ENCODE data around the gene CDHR3.

Gene CDHR3

DNA sequence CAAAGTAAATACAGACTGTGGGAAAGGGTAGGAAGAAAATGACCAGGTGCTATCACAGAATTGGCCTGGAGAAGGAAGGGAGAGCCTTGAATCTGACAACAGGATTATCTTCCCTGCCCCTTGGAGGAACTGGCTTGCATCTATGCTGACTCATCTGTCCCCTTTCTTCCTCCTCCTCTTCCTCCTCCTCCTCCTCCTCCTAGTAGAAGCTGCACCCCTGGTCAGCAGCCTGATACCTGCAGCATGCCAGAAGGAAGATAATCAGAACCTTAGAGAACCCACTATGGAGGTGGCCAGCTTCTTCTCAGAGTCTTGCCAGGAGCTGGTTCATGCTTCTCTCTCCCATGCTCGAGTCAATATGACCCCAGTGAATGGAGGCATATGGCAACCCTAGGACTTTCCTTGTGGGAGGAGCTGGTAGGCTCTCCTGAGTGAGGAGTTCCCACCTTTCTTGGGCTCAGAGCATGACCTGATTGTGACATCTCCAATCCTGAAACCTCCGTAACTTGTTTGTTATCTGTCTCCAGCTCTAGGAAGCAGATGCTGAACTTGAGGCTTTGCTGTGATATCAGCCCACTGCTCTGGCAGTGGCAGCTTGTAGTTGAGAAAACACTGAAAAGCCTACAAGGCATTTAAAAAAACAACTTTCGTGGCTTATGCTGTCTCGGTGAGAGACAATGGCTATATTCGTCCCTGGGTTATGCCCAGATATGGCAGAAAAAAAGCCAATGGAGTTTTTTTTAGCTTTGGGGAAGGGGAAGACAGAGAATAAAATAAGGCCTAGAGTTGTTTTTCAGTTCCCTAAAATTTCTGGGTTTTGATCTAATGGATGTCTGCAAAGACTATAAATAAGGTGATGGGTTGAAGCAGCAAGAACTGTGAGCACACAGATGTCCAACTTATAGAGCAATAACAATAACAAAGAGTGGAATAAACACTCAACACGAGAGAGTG, 60.6 kb downstream of the CDHR3 start:
- Histone ChIP-seq H3F3A (ENCODE audit: low read depth) (no peaks in the 10 kb centered on the region), H3K36me3 (ENCODE audit: insufficient read depth, low read length) (no peaks in the 10 kb centered on the region), H3K9me2 (replicated peaks; ENCODE audit: low read depth, low read length) (no peaks in the 10 kb centered on the region), H3K4me3 (ENCODE audit: low read length, poor library complexity, severe bottlenecking) (no peak overlapping the region), H3K4me1 (ENCODE audit: insufficient read depth, low read length, poor library complexity, severe bottlenecking) (peaks cover 11% of the 10 kb centered on the region), H3K27me3 (ENCODE audit: insufficient read depth, low read length, poor library complexity, severe bottlenecking) (peaks cover 96% of the 10 kb centered on the region), H3K79me2 (ENCODE audit: insufficient read depth, low read length) (no peaks in the 10 kb centered on the region), H2AFZ (ENCODE audit: low read length) (no peak overlapping the region), H3K9me3 (ENCODE audit: insufficient read depth, low read depth, low read length) (no peaks in the 10 kb centered on the region), H4K20me1 (ENCODE audit: insufficient read depth, low read length, poor library complexity, severe bottlenecking) (no peaks in the 10 kb centered on the region), H3K4me2 (ENCODE audit: low read depth, low read length, poor library complexity, severe bottlenecking) (no peak overlapping the region), H3K9ac (ENCODE audit: low read depth, low read length, poor library complexity, severe bottlenecking) (no peak overlapping the region)
- TF ChIP-seq EZH2phosphoT487 (IDR thresholded peaks at IDR 0.05; ENCODE audit: borderline replicate concordance) (no peak), CTCF (conservative IDR thresholded peaks at IDR 0.05; ENCODE audit: low read length) (no peak)

DNA sequence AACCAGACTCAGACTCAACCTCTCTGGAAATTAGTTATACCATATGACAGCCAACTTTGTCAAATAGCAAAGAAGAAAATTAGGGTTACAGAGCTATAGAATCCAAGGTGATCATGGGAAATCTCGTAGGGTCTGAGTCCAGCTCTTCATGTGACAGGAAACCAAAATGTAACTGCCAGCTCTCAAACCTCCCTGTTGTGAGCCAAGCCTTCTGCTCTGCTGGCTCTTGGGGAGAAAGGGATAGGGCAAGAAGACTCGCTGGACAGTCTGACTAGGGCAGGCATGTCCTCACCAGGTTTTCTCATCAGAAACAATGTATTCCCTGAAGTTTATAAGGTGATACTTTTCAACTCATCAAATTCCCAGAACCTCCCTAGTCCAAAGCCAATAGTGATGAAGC, 63.0 kb downstream of the CDHR3 start:
- H3K4me1 ChIP-seq (ENCODE audit: insufficient read depth, low read length, poor library complexity, severe bottlenecking) = peaks cover 11% of the 10 kb centered on the region
- no peak overlapping the region for H2AFZ ChIP-seq (ENCODE audit: low read length)
- no peaks in the 10 kb centered on the region for H4K20me1 ChIP-seq (ENCODE audit: insufficient read depth, low read length, poor library complexity, severe bottlenecking)
- no peak overlapping the region for H3K4me2 ChIP-seq (ENCODE audit: low read depth, low read length, poor library complexity, severe bottlenecking)
- TF ChIP-seq CTCF (conservative IDR thresholded peaks at IDR 0.05; ENCODE audit: low read length) = no peak
- TF ChIP-seq EZH2phosphoT487 (IDR thresholded peaks at IDR 0.05; ENCODE audit: borderline replicate concordance) = no peak
- peaks cover 96% of the 10 kb centered on the region for H3K27me3 ChIP-seq (ENCODE audit: insufficient read depth, low read length, poor library complexity, severe bottlenecking)
- H3K9me3 ChIP-seq (ENCODE audit: insufficient read depth, low read depth, low read length) = no peaks in the 10 kb centered on the region
- H3K4me3 ChIP-seq (ENCODE audit: low read length, poor library complexity, severe bottlenecking) = no peak overlapping the region
- H3K9me2 ChIP-seq (replicated peaks; ENCODE audit: low read depth, low read length) = no peaks in the 10 kb centered on the region
- H3K79me2 ChIP-seq (ENCODE audit: insufficient read depth, low read length) = no peaks in the 10 kb centered on the region
- no peak overlapping the region for H3K9ac ChIP-seq (ENCODE audit: low read depth, low read length, poor library complexity, severe bottlenecking)
- H3F3A ChIP-seq (ENCODE audit: low read depth) = no peaks in the 10 kb centered on the region
- H3K36me3 ChIP-seq (ENCODE audit: insufficient read depth, low read length) = no peaks in the 10 kb centered on the region

DNA sequence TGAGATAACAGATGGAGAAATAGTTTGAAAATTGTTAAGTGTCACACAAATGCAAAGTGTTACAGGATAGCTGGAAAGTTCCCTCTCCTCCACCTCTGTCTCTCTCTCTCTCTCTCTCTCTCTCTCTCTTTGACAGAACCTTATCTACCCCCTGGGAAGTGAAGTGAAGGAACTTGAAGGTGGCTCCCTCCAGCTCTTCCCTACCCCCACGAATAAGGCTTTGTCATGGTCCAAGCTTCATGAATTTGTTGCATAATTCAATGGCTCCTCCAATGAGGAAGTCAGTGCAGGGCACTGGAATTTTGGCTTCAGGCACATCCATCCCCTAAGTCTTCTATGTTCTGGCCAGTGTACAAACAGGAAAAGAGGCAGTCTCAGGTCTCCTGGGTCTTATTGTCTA, 66.4 kb downstream of the CDHR3 start:
- Histone ChIP-seq H3K9me2 (replicated peaks; ENCODE audit: low read depth, low read length) (no peaks in the 10 kb centered on the region), H3K4me1 (ENCODE audit: insufficient read depth, low read length, poor library complexity, severe bottlenecking) (peaks cover 11% of the 10 kb centered on the region), H3K9ac (ENCODE audit: low read depth, low read length, poor library complexity, severe bottlenecking) (no peak overlapping the region), H2AFZ (ENCODE audit: low read length) (no peak overlapping the region), H3K79me2 (ENCODE audit: insufficient read depth, low read length) (no peaks in the 10 kb centered on the region), H3K9me3 (ENCODE audit: insufficient read depth, low read depth, low read length) (no peaks in the 10 kb centered on the region), H3K4me3 (ENCODE audit: low read length, poor library complexity, severe bottlenecking) (no peak overlapping the region), H3K27me3 (ENCODE audit: insufficient read depth, low read length, poor library complexity, severe bottlenecking) (peaks cover 99% of the 10 kb centered on the region), H3K36me3 (ENCODE audit: insufficient read depth, low read length) (no peaks in the 10 kb centered on the region), H3F3A (ENCODE audit: low read depth) (no peaks in the 10 kb centered on the region), H3K4me2 (ENCODE audit: low read depth, low read length, poor library complexity, severe bottlenecking) (no peak overlapping the region), H4K20me1 (ENCODE audit: insufficient read depth, low read length, poor library complexity, severe bottlenecking) (no peaks in the 10 kb centered on the region)
- TF ChIP-seq EZH2phosphoT487 (IDR thresholded peaks at IDR 0.05; ENCODE audit: borderline replicate concordance) (no peak), CTCF (conservative IDR thresholded peaks at IDR 0.05; ENCODE audit: low read length) (no peak)

Measured in Loucy (cell line).